GM12878 (cell line): ENCODE results near the gene DQX1. TPM values are rescaled to one million over a fixed set of nuclear protein-coding genes. Genes with fewer than 3 reads are reported as not detected.

Source experiments
- BCL11A ChIP-seq: IDR thresholded peaks from 2 replicates; pipeline ENCODE4 v1.6.1; 2011; ENCODE audit warnings: low read depth, low read length
- BCLAF1 ChIP-seq: fragments of 450-650 bp; IDR thresholded peaks from 2 replicates; pipeline ENCODE4 v1.6.1; 2017; ENCODE audit warnings: antibody characterized with exemption, mild to moderate bottlenecking, moderate library complexity
- BHLHE40 ChIP-seq, 2 experiments: fragments of 450-650 bp in 1 of 2; IDR thresholded peaks; 2 replicates each; pipeline ENCODE4 v1.6.1; 2011 to 2017; ENCODE audit warnings: low read depth in 2 of 2, borderline replicate concordance in 1 of 2, improper control_type of control experiment in 1 of 2, low read length in 1 of 2, mild to moderate bottlenecking in 1 of 2
- CBX5 ChIP-seq: sonication (generic); IDR thresholded peaks from 2 replicates; pipeline ENCODE4 v1.6.1; 2016; ENCODE audit warnings: low read depth, moderate library complexity, mild to moderate bottlenecking, inconsistent platforms
- DPF2 ChIP-seq: fragments of 450-650 bp; IDR thresholded peaks from 2 replicates; pipeline ENCODE4 v1.6.1; 2017; ENCODE audit warnings: mild to moderate bottlenecking
- E2F4 ChIP-seq: IDR thresholded peaks from 2 replicates; pipeline ENCODE4 v1.6.1; 2012; ENCODE audit warnings: low read depth, low read length, improper control_type of control experiment
- EGR1 ChIP-seq, 2 experiments: IDR thresholded peaks; 1 replicate in 1 of 2; 2 replicates in 1 of 2; pipeline ENCODE4 v1.6.1; 2011 to 2012; ENCODE audit warnings: low read depth in 2 of 2, low read length in 2 of 2, borderline replicate concordance in 1 of 2, mild to moderate bottlenecking in 1 of 2, moderate library complexity in 1 of 2
- HDGF ChIP-seq: fragments of 450-650 bp; IDR thresholded peaks from 2 replicates; pipeline ENCODE4 v1.6.1; 2016; ENCODE audit warnings: antibody characterized with exemption
- HSF1 ChIP-seq: fragments of 150-350 bp; IDR thresholded peaks from 2 replicates; pipeline ENCODE4 v1.6.1; 2014; ENCODE audit warnings: mild to moderate bottlenecking, low read depth, low read length
- JUND ChIP-seq: IDR thresholded peaks from 2 replicates; pipeline ENCODE4 v1.6.1; 2012; ENCODE audit warnings: low read depth, mild to moderate bottlenecking, low read length, improper control_type of control experiment, moderate library complexity
- KLF5 ChIP-seq: fragments of 450-650 bp; IDR thresholded peaks from 2 replicates; pipeline ENCODE4 v1.6.1; 2014; ENCODE audit warnings: mild to moderate bottlenecking; ENCODE audit not compliant: partially characterized antibody
- MTA2 ChIP-seq: fragments of 450-650 bp; IDR thresholded peaks from 2 replicates; pipeline ENCODE4 v1.6.1; 2016; ENCODE audit warnings: low read depth, mild to moderate bottlenecking, moderate library complexity
- NFYA ChIP-seq: IDR thresholded peaks from 2 replicates; pipeline ENCODE4 v1.6.1; 2011; ENCODE audit warnings: low read depth, mild to moderate bottlenecking, low read length, improper control_type of control experiment, borderline replicate concordance
- NFYB ChIP-seq: IDR thresholded peaks from 2 replicates; pipeline ENCODE4 v1.6.1; 2011; ENCODE audit warnings: low read depth, mild to moderate bottlenecking, low read length, improper control_type of control experiment, moderate library complexity; ENCODE audit not compliant: insufficient read depth
- PAX8 ChIP-seq: fragments of 450-650 bp; IDR thresholded peaks from 2 replicates; pipeline ENCODE4 v1.6.1; 2017; ENCODE audit warnings: mild to moderate bottlenecking, moderate library complexity
- PBX3 ChIP-seq: IDR thresholded peaks from 2 replicates; pipeline ENCODE4 v1.6.1; 2011; ENCODE audit warnings: mild to moderate bottlenecking, low read depth, low read length, moderate library complexity; ENCODE audit not compliant: insufficient replicate concordance
- POLR2A ChIP-seq: IDR thresholded peaks from 2 replicates; pipeline ENCODE4 v1.6.1; 2011; ENCODE audit warnings: low read depth, mild to moderate bottlenecking, low read length
- SREBF2 ChIP-seq: IDR thresholded peaks from 2 replicates; pipeline ENCODE4 v1.6.1; 2012; ENCODE audit warnings: mild to moderate bottlenecking, low read length
- STAT1 ChIP-seq: fragments of 450-650 bp; conservative IDR thresholded peaks from 2 replicates; pipeline ENCODE4 v1.6.1; 2014; ENCODE audit warnings: antibody characterized with exemption, mild to moderate bottlenecking
- STAT3 ChIP-seq: IDR thresholded peaks from 2 replicates; pipeline ENCODE4 v1.6.1; 2011; ENCODE audit warnings: low read depth, low read length, improper control_type of control experiment
- ZBTB33 ChIP-seq: fragments of 450-650 bp; IDR thresholded peaks from 2 replicates; pipeline ENCODE4 v1.6.1; 2017; ENCODE audit warnings: mild to moderate bottlenecking
- polyA plus RNA-seq, 11 experiments: library from polyadenylated mRNA; depleted of rRNA in 4 of 11; unstranded in 6 of 11; stranded (reverse) in 5 of 11; fragments of >200 nt; fragmentation: Nextera tagmentation in 4 of 11; fragmentation: Illumina TruSeq in 1 of 11; extraction: Ambion mirVana in 4 of 11; extraction: Trizol in 1 of 11; gene quantifications; 1 replicate in 1 of 11; 2 replicates in 10 of 11; pipeline versions ENCODE4 v1.2.1 to v1.2.3, GENCODE V29; 2011 to 2016; ENCODE audit warnings: inconsistent platforms in 2 of 11, missing spikeins in 2 of 11, low read depth in 1 of 11
- total RNA-seq, 4 experiments: library from RNA; depleted of rRNA in 3 of 4; stranded (reverse); fragments of >200 nt in 3 of 4; fragmentation: Illumina TruSeq in 1 of 4; extraction: Trizol in 1 of 4; gene quantifications; 2 replicates each; pipeline versions ENCODE4 v1.2.1 to v1.2.3, GENCODE V29; 2013 to 2021

DQX1 gene
- total and polyA plus RNA-seq, 10 of the 15 experiments (the other 5 are each of a cell fraction or from before 2014, with no cell fraction given) = 0.34 to 2.1 (median 0.86) TPM

- TF ChIP-seq JUND (no peak), BHLHE40 (IDR thresholded peaks at IDR 0.05; ENCODE audit: borderline replicate concordance in 1 of 2, low read depth in 2 of 2, low read length in 1 of 2) (peak; percentile 54 to 63; a peak in 2 of 4 replicates), PBX3 (peak; percentile 54), PAX8 (no peak), EGR1 (IDR thresholded peaks at IDR 0.05; ENCODE audit: borderline replicate concordance in 1 of 2, low read depth in 2 of 2, low read length in 2 of 2) (peak; percentile 51 to 78; a peak in 1 of 3 replicates), NFYB (peak; percentile 59; the same call in 1 of the 2 replicates), BCL11A (peak; percentile 37; the same call in 1 of the 2 replicates), BCLAF1 (no peak), HDGF (peak; percentile 71; the same call in 1 of the 2 replicates), STAT1 (peak; percentile 88; the same call in 1 of the 2 replicates), NFYA (no peak), STAT3 (no peak), ZBTB33 (no peak), CBX5 (peak; percentile 79; the same call in 1 of the 2 replicates), DPF2 (0 out of 2 replicates have a peak, but pooled peaks have one; percentile 49), HSF1 (no peak), KLF5 (peak; percentile 81), SREBF2 (0 out of 2 replicates have a peak, but pooled peaks have one; percentile 50), POLR2A (peak; percentile 98), E2F4 (no peak), MTA2 (peak; percentile 93)
Observed at GRCh38 chr2:74472086-74472944, 53.7 kb downstream of the DQX1 start, which contains the start of gene MRPL53 (continued).
